ENCODE measurements around the gene NAV3. TPM values are rescaled to one million over a fixed set of nuclear protein-coding genes. Genes with fewer than 3 reads are reported as not detected.

NAV3 gene
- total and polyA plus RNA-seq, 2 experiments from 2014 or later = 4.0 to 12.0 TPM

DNA sequence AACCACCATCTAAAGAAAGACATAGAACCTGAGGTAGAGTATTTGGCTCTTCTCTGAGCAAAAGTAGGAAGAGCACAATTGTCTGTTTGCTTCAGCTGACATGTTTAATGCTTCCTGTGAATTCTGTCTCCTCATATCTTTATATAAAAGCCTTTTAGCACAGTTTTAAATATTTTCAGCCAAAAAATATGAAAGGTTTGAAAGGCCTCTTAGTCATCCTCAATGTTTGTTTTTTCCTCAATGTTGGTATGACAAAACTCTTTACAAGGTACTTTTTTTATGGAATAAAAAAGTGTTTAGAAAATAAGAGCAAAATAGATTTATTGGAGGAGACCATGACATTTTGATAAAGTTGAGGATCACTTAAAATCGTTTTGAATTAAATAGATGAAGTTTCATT lies 360.9 kb downstream of the NAV3 start:
- H3K4me1 Mint-ChIP-seq = peaks cover 14% of the 10 kb centered on the region
- ATAC-seq (no peak), DNase-seq (ENCODE audit: low spot score) (no peak)
- TF ChIP-seq POLR2AphosphoS5 (IDR thresholded peaks at IDR 0.05; ENCODE audit: low read depth) (no peak), ZNF114 (CRISPR knock-in tag; IDR thresholded peaks at IDR 0.05) (no peak), STAT1 (IDR thresholded peaks at IDR 0.05; ENCODE audit: unreplicated experiment) (no peak), CREB1 (CRISPR knock-in tag; IDR thresholded peaks at IDR 0.05; ENCODE audit: low read depth) (no peak), EZH2phosphoT487 (IDR thresholded peaks at IDR 0.05; ENCODE audit: unreplicated experiment) (no peak), JUNB (IDR thresholded peaks at IDR 0.05; ENCODE audit: unreplicated experiment) (no peak), EZH2 (IDR thresholded peaks at IDR 0.05; ENCODE audit: low read depth, unreplicated experiment) (no peak), NANOG (IDR thresholded peaks at IDR 0.05; ENCODE audit: borderline replicate concordance) (no peak)
- H3K79me2 ChIP-seq (replicated peaks; ENCODE audit: insufficient read depth) = no peaks in the 10 kb centered on the region
- H3K9me2 ChIP-seq (ENCODE audit: insufficient read depth) = no peaks in the 10 kb centered on the region
- H3K27me3 ChIP-seq (ENCODE audit: insufficient read depth) = no peaks in the 10 kb centered on the region
- no peak overlapping the region for H3K4me3 Mint-ChIP-seq
- no peaks in the 10 kb centered on the region for H4K20me1 ChIP-seq (replicated peaks; ENCODE audit: insufficient read depth)
- no peak overlapping the region for H3K27ac ChIP-seq (ENCODE audit: low read depth)
- no peaks in the 10 kb centered on the region for H3K9me3 Mint-ChIP-seq
- no peaks in the 10 kb centered on the region for H3K36me3 ChIP-seq (ENCODE audit: insufficient read depth)
- H3F3A ChIP-seq (replicated peaks; ENCODE audit: low read depth) = no peaks in the 10 kb centered on the region
- no peak overlapping the region for H3K4me3 ChIP-seq
- H3K27ac Mint-ChIP-seq = no peak overlapping the region
- no peaks in the 10 kb centered on the region for H3K27me3 Mint-ChIP-seq (ENCODE audit: insufficient read depth, low read depth, poor library complexity)
- H3K4me2 ChIP-seq = no peak overlapping the region
- H2AFZ ChIP-seq = no peak overlapping the region
- peaks cover 17% of the 10 kb centered on the region for H3K4me1 ChIP-seq (ENCODE audit: insufficient read depth)
- H3K36me3 Mint-ChIP-seq (ENCODE audit: low read depth) = no peaks in the 10 kb centered on the region

- no peak overlapping the region for H3K4me2 ChIP-seq
- no peaks in the 10 kb centered on the region for H4K20me1 ChIP-seq (replicated peaks; ENCODE audit: insufficient read depth)
- DNase-seq (ENCODE audit: low spot score) = no peak
- Mint-ChIP-seq H3K27me3 (ENCODE audit: insufficient read depth, low read depth, poor library complexity) (no peaks in the 10 kb centered on the region), H3K36me3 (ENCODE audit: low read depth) (no peaks in the 10 kb centered on the region), H3K9me3 (no peaks in the 10 kb centered on the region), H3K27ac (no peak overlapping the region), H3K4me3 (no peak overlapping the region), H3K4me1 (peaks cover 6% of the 10 kb centered on the region)
- ATAC-seq = no peak
- no peak for TF ChIP-seq JUNB (IDR thresholded peaks at IDR 0.05; ENCODE audit: unreplicated experiment)
- no peak for TF ChIP-seq STAT1 (IDR thresholded peaks at IDR 0.05; ENCODE audit: unreplicated experiment)
- TF ChIP-seq, protein P1, sequence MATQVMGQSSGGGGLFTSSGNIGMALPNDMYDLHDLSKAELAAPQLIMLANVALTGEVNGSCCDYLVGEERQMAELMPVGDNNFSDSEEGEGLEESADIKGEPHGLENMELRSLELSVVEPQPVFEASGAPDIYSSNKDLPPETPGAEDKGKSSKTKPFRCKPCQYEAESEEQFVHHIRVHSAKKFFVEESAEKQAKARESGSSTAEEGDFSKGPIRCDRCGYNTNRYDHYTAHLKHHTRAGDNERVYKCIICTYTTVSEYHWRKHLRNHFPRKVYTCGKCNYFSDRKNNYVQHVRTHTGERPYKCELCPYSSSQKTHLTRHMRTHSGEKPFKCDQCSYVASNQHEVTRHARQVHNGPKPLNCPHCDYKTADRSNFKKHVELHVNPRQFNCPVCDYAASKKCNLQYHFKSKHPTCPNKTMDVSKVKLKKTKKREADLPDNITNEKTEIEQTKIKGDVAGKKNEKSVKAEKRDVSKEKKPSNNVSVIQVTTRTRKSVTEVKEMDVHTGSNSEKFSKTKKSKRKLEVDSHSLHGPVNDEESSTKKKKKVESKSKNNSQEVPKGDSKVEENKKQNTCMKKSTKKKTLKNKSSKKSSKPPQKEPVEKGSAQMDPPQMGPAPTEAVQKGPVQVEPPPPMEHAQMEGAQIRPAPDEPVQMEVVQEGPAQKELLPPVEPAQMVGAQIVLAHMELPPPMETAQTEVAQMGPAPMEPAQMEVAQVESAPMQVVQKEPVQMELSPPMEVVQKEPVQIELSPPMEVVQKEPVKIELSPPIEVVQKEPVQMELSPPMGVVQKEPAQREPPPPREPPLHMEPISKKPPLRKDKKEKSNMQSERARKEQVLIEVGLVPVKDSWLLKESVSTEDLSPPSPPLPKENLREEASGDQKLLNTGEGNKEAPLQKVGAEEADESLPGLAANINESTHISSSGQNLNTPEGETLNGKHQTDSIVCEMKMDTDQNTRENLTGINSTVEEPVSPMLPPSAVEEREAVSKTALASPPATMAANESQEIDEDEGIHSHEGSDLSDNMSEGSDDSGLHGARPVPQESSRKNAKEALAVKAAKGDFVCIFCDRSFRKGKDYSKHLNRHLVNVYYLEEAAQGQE (IDR thresholded peaks at IDR 0.05; ENCODE audit: unreplicated experiment) = no peak
- TF ChIP-seq CREB1 (CRISPR knock-in tag; IDR thresholded peaks at IDR 0.05; ENCODE audit: low read depth) = no peak
- TF ChIP-seq EZH2phosphoT487 (IDR thresholded peaks at IDR 0.05; ENCODE audit: unreplicated experiment) = no peak
- H3F3A ChIP-seq (replicated peaks; ENCODE audit: low read depth) = no peaks in the 10 kb centered on the region
- H3K4me3 ChIP-seq = no peak overlapping the region
- H2AFZ ChIP-seq = no peak overlapping the region
- no peaks in the 10 kb centered on the region for H3K9me2 ChIP-seq (ENCODE audit: insufficient read depth)
- H3K79me2 ChIP-seq (replicated peaks; ENCODE audit: insufficient read depth) = no peaks in the 10 kb centered on the region
- H3K36me3 ChIP-seq (ENCODE audit: insufficient read depth) = no peaks in the 10 kb centered on the region
- H3K27me3 ChIP-seq (ENCODE audit: insufficient read depth) = no peaks in the 10 kb centered on the region
- H3K4me1 ChIP-seq (ENCODE audit: insufficient read depth) = peaks cover 6% of the 10 kb centered on the region
- H3K27ac ChIP-seq (ENCODE audit: low read depth) = no peak overlapping the region
Observed at GRCh38 chr12:78192979-78193378, 362.3 kb downstream of the NAV3 start.
